HG02798 (cell line): ENCODE results near the gene UBE2E1.
"Not testable (repeated sequence)": the region's sequence is repeated elsewhere in the genome, so short reads cannot be mapped to it uniquely, and the experiment has no call there.

ENCODE experiments used
- ATAC-seq: cut with Tn5 transposase; IDR thresholded peaks from one replicate; pipeline ENCODE4 v1.9.1; 2021; ENCODE audit warnings: mild to moderate bottlenecking; ENCODE audit not compliant: unreplicated experiment, poor library complexity

The UBE2E1 gene

DNA sequence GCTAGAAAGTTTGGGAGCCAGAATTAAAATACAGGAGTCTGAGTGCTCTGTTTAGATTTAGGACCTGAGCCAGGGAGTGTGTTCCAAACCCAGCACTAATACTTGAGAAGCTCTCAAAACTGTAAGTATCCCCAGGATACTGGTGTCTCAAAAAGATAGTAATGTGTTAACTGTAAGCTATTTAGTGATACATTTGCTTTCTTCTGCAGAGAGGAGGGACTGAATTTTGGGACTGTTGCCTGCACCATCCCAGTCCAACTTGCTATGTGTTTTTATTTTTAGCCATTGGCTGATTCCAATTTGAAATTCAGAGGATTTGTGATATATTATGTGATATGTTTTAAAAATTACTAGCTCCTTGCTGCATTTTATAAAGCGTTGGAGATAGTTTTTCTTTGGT is 31.5 kb downstream of the UBE2E1 start:
- ATAC-seq: no peak

DNA sequence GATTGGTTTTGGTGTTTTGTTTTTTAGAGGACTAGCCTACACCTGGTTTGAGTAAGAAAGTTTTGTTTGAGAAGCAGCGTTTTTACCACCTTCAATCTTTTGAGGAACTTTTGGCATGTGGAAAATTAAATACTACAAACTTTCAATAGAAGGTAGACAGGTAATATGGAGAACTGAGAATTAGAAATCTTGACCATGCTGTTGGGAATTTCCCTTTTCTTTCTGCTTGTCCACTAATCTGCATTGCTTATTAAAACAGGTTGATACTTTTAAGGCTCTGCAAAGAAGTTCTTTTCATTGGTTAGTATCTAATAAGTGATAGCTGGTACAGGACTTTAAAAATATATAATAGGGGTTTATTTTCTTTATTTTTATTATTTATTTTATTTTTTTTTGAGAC is 31.9 kb downstream of the UBE2E1 start:
- ATAC-seq: no peak

DNA sequence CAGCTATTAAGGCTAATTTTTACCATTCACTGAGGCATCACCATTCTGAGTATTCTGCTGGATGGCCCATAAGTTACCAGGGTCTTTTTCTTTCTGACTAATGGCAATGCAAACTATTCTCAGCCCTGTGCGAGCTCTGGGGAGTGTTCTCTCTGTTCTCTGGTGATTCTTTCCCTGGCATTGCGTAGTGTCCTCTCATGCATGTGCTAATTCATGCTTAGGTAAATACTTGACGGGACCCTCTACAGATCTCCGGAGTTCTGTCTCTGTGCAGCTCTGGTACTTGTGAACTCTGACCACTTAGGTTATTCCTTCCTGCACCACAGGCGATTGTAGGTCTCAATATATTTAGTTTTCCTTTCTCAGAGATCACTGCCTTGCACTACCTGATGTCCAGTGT is 34.8 kb downstream of the UBE2E1 start:
- no peak for ATAC-seq

DNA sequence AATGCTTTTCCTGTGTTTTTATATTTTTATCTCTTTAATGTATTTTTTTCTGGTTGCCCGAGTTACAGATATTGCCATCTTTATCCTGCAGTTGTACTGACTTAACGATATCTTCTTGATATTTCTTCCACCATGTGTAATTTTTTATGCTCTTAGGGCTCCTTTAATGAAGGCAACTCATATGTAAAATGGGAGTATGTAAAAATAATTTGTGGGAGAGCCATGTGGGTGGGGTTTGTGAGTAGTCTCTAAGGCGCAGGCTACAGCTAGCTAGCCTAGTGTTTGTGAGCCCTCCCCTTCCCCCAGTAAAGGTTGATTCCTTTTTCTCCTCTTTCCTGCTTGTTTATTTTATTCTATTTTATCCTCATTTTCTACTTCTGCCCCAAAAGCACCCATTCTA is 38.1 kb downstream of the UBE2E1 start:
- ATAC-seq: no peak

DNA sequence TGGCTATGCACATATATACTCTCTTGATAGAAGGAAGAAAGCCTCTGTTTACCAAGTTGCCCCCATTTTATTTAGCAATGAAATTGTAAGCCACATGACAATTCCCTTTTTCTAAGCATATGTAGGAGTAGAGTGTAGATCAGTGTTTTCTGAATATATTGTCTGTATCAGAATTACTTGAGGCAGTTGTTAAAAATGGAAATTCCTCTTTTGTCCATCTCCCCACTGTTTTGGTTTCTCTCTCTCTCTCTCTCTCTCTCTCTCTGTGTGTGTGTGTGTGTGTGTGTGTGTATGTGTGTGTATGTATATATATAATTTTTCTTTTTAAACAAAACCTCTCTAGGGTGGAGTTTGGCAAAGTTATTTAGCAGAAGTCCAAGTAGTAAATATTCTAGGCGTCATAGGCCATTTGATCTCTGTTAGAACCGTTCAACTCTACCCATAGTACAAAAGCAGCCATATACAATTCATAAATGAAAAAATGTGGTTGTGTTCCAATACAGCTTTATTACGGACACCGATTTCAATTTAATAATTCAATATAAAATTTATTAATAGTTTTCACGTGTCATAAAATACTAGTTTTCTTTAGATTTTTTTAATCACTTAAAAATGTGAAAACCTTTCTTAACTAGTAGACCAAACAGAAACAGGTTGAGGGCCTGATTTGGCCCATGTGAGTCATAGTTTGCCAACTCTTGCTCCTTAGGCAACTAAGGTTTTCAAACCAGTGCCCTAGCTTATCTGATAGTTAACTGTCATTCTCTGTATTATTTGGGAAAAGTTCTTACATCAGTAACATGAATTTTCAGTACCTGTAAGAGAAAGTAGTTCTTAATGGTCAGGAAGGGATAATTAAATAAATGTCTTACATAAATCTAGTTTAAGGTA is 39.8 kb downstream of the UBE2E1 start:
- no peak for ATAC-seq

DNA sequence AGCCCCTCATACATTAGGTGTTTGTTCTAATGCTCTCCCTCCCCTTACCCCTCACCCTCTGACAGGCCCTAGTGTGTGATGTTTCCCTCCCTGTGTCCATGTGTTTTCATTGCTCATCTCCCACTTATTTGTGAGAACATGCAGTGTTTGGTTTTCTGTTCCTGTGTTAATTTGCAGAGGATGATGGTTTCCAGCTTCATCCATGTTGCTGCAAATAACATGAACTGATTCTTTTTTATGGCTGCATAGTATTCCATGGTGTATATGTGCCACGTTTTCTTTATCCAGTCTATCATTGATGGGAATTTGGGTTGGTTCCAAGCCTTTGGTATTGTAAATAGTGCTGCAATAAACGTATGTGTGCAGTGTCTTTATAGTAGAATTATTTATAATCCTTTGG is 43.7 kb downstream of the UBE2E1 start:
- ATAC-seq: not testable (repeated sequence)

DNA sequence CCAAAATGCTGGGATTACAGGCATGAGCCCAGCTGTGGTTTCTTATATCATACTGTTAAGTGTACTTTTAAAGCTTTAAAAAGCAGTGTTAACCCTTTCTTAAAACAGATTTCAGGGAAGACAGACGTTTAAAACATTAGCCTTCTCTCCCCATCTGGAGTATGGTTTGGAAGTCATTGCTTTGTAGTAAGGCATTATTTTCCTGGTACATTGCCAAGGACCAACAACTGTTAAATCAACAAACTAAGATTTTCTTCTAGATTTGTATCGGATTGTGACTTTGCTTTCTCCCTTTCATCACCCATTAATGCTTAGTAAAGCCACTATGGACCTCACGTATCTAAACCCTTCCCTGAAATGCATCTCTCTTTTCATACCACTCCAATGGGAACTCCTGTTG is 50.5 kb downstream of the UBE2E1 start:
- no peak for ATAC-seq

DNA sequence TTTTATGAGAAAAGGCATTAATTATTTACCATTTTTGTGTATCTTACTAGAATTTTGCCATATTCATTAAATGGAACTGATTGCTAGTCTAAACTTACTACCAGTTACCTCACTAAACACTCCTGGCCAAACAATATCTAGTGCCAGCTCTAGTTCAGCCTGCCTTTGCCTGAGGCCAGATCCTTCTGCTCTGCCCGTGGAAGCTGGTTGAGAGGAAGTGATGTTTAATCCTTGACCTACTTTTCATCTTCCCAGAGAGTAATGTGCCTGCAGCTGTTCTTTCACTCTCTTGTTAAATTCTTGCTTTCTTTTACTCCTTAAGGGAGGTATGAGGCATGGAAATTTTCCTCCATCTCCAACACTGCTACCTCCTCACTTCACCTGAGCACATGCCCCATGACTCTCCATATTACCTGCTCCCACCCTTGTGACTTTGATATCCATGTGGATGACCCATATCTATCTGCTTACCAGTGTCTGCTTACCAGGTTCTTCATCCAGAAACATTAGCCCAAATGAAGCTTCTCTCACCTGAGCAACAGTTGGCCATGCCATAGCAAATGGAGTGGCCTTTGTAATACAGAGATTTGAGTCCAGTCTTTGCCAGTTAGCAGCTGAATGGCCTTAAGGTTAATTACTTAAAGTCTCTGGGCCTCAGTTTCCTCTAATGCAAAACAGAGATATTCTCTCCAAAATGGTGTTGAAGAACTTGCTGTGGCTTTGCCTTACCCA is 53.4 kb downstream of the UBE2E1 start:
- no peak for ATAC-seq

DNA sequence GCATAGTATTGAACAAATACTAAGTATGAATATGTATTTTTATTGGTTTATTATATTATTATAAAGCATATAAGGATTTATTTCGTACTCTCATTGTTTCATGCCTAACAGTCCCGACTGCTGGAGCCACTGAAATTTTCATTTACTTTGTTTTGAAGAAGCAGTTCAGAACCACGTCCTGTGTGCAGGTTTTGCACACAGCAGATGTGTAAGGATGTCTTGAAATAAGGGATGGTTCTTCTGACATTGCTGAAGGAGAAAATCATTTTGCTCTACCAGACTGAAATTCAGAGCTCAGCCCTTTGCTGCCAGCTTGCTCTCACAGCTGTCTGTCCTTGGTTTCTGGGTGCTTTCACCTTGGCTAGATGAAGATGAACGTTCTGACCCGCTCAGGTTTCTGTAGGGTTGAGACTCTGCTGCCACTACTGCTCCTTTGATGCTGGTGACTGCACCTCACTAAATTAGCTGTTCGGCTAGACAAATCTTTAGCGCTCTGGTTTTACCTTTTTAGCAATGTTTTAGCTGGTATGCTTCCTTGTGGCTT is 54.2 kb downstream of the UBE2E1 start:
- ATAC-seq: no peak

DNA sequence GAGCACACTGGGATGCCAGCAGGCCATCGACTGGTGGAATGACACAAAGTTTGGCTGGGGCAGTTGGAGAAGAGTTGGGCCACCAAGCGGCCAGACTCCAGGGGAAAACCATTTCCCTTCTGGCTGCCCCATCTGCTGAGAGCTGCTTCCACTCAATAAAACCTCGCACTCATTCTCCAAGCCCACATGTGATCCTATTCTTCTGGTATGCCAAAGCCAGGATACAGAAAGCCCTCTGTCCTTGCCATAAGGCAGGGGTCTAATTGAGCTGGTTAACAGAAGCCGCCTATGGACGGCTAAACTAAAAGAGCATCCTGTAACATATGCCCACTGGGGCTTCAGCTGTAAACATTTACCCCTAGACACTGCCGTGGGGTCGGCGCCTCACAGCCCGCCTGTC is 55.9 kb downstream of the UBE2E1 start:
- ATAC-seq: no peak

DNA sequence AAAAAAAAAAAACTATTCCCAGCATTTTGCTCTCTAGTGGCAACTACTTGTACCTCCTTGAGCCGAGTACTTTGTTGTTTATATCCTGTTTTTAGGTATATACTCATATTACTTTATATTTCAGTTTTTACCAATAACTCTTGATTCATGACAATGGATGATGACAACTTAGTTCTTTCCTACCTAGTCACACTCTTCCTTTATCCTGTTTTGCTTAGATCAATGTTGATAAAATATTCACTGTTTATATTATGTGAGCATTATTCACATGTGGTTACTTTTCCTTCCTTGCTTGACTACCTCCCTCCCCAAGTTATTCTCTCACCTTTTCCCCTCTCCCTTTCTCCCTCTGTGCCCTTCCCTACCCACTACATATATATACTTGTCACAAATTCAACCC is 57.3 kb downstream of the UBE2E1 start:
- no peak for ATAC-seq

DNA sequence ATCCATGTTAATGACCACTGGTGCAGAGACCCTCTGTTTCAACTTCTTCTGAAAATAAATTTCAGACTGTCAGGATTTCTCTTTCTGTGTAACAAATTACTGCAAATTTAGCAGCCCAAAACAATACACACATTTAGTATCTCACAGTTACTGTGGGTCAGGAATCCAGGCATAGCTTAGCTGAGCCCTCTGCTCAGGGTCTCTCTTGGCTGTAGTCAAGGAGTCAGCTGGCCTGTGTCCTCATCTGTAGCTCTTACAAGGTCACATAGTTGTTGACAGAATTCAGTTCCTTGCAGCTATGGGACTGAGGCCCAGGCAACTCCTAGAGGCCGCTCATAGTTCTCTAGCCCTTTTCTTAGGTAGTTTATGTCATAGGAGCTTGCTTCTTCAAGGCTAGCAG is 59.2 kb downstream of the UBE2E1 start:
- ATAC-seq: no peak

DNA sequence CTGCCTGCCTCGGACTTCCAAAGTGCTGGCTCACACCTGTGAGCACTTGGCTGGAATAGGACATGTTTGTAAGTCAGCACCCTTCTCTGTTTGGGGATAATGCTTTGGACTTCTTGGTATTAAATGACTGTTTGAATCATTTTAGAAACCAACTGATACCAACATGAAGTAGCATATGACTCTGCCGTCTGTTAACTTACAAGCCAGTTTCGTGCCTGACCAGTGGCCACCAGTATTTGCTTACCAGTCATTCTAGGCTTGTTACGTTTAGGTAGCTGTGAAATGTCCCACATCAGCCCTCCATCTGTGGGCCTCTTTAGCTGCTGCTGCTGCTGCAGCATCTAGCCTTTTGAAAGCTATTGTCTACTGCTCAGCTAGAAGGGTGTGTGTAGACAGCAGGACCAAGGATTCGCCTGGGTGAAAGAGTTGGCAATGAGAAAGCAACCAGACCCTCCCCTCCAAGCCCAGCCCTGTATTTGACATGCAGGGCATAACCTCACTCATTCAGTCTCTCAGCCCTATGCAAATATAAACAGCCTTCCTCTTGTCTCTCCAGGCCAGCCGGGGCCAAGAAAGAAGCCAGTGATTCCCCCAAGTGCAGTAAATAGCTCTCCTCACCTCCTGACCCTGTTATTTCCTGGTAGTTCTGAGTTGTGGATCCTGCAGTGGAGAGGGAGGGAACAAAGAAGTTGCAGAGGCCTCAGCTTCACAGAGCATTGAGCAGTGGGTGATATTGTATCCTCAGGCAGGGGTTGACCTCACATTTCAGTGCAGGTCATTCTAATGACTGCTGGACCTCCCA is 60.0 kb downstream of the UBE2E1 start:
- peak; percentile 88 for ATAC-seq

DNA sequence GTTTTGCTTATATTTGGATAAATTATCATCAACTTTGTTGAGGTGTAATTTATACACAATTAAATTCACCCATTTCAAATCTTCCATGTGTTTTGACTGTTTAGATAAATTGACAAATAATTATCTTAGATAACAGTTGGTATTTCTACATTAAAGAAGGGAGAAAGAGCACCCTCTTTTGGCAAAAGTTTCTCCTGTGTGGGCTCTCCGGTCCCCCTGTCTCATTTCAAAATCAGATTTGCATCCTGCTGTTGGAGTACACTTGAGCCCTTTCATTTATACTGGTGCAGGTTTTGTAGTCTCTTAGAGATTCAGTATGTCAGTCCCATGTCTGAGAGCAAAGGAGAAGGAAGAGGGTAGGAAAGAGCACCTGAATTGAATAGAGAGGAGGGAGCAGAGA is 61.6 kb downstream of the UBE2E1 start:
- no peak for ATAC-seq

DNA sequence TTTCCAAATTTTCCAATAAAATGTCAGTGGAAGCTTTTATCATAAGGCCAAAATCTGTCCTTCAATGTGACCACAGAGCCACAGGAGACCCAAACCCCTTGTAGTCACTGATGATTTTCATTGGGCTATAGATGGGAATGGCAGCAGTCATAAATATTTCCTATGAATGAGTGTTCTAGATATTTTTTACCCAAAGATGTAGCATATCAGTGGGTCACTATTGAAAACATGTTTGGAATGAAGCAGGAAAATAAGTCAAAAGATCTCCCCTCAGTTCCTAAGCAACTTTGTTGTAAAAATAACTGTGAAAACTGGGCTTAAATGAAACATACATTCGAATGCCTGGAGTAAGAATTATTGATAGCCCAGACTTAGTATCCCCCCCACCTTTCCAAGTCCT is 62.1 kb downstream of the UBE2E1 start:
- no peak for ATAC-seq

DNA sequence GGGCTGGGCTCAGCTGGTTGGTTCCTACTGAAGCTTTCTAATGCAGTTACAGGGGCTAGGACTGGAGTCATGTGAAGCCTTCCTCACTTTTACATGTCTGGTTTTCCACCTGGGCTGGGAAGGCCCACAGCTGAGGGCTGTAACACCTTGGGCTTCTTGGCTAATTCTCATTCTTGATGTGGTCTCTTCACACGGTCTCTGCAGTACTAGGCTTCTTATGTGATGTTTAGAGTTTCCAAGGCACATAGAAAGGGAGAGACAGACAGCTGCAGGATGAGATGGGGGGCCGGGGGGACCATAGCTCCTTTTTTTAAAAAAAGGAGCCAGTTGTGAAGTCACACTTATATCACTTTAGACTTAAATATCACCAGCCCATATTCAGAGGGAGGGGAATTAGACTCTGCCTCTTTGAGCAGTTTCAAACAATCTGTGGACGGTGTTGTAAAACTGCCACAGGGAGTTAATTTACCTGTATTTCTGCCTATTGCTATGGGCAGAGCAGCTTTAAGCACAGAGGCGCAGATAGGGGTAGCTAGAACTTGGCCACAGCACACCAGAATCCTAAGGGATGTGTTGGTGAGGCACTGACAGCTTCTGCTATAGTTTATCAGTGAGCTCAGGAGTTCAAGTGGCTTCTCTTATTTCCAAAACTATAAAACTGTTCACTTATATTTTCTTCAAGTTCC is 64.4 kb downstream of the UBE2E1 start:
- no peak for ATAC-seq

DNA sequence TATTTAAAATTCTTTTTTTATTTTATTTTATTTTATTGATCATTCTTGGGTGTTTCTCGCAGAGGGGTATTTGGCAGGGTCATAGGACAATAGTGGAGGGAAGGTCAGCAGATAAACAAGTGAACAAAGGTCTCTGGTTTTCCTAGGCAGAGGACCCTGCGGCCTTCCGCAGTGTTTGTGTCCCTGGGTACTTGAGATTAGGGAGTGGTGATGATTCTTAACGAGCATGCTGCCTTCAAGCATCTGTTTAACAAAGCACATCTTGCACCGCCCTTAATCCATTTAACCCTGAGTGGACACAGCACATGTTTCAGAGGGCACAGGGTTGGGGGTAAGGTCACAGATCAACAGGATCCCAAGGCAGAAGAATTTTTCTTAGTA is 64.9 kb downstream of the UBE2E1 start:
- ATAC-seq: not testable (repeated sequence)

DNA sequence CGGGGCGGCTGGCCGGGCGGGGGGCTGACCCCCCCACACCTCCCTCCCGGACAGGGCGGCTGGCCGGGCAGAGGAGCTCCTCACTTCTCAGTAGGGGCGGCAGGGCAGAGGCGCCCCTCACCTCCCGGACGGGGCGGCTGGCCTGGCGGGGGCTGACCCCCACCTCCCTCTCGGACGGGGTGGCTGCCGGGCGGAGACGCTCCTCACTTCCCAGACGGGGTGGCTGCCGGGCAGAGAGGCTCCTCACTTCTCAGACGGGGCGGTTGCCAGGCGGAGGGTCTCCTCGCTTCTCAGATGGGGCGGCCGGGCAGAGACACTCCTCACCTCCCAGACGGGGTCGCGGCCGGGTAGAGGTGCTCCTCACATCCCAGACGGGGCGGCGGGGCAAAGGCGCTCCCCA is 65.6 kb downstream of the UBE2E1 start:
- not testable (repeated sequence) for ATAC-seq

DNA sequence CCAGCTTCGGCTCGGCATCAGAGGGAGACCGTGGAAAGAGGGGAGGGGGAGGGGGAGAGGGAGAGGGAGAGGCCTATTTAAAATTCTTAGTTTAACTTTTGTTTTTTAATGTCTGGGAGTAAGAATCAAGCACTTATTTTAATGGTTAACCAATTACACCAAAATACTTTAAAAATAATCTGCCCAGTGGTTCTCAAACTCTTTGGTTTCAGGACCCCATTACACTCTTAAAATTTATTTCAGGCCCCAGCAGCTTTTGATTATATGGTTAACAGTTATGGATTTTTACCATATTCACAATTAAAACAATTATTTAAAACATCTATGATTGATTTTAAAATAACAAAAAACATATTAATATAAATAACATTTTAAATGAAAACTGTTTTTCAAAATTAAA is 66.6 kb downstream of the UBE2E1 start:
- ATAC-seq: no peak

DNA sequence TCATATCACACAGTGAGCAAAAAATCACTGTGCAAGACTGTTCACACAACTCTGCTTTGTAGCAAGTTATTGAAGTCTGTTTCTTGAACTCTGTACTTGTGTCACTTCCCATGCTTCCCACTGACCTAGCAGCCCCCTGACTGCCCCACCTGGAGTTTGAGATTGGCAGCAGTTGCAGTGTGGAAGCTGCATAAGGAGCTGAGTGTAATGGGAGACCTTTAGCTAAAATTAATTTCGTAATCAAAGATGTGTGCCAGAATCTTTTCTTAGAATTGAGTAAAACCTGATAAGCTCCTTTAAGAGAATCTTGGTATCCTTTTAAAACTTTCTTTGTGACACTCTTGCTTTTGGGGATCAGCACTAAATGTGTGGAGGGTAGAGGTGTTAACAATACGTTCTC is 68.2 kb downstream of the UBE2E1 start:
- no peak for ATAC-seq
